CD4-positive, alpha-beta memory T cell (primary cell): ENCODE results near the gene SYP. TPM values are rescaled to one million over a fixed set of nuclear protein-coding genes. Genes with fewer than 3 reads are reported as not detected.

Experiments used
- CTCF ChIA-PET: fragments of 350-600 bp; sonication (Branson Sonifier 250); formaldehyde crosslinking; loops from one replicate; lab custom pipeline; 2021; ENCODE audit warnings: inconsistent platforms; ENCODE audit not compliant: partially characterized antibody; lab: Charles Lee
- POLR2A ChIA-PET: fragments of 350-600 bp; sonication (Branson Sonifier 250); formaldehyde crosslinking; loops from one replicate; lab custom pipeline; 2021; ENCODE audit not compliant: partially characterized antibody; lab: Charles Lee
- DNase-seq, 5 donors: peaks; one replicate each; pipeline versions ENCODE4 v3.0.0 to v3.0.0-alpha.2; 2020 to 2022; ENCODE audit warnings: mixed read lengths in 1 of 5
- H3K27ac ChIP-seq: one replicate; pipeline ENCODE4 v1.7.0; 2013; ENCODE audit warnings: low read depth, low read length
- H3K27me3 ChIP-seq: 2 replicates; pipeline ENCODE4 v1.7.0; 2013; ENCODE audit warnings: mild to moderate bottlenecking, low read length, moderate library complexity; ENCODE audit not compliant: insufficient read depth
- H3K36me3 ChIP-seq: 2 replicates; pipeline ENCODE4 v1.7.0; 2013; ENCODE audit warnings: mild to moderate bottlenecking, low read length, moderate library complexity; ENCODE audit not compliant: insufficient read depth
- H3K4me1 ChIP-seq: 2 replicates; pipeline ENCODE4 v1.7.0; 2013; ENCODE audit warnings: mild to moderate bottlenecking, low read length, moderate library complexity; ENCODE audit not compliant: insufficient read depth
- H3K4me3 ChIP-seq, 2 donors: one replicate each; pipeline ENCODE4 v1.7.0; 2013; ENCODE audit warnings: low read length in 2 of 2, mild to moderate bottlenecking in 1 of 2
- H3K9me3 ChIP-seq, 2 donors: one replicate each; pipeline ENCODE4 v1.7.0; 2013; ENCODE audit warnings: low read length in 2 of 2, control low read depth in 1 of 2; ENCODE audit not compliant: control insufficient read depth in 1 of 2
- H3K27ac Mint-ChIP-seq, 7 donors: one replicate each; pipeline ENCODE4 v1.8.0; 2020 to 2021; ENCODE audit warnings: mixed read lengths in 7 of 7, mild to moderate bottlenecking in 6 of 7, inconsistent platforms in 3 of 7, moderate library complexity in 3 of 7
- H3K27me3 Mint-ChIP-seq, 2 donors: one replicate each; pipeline ENCODE4 v1.8.0; 2020 to 2021; ENCODE audit warnings: mixed read lengths in 2 of 2
- H3K36me3 Mint-ChIP-seq, 2 donors: one replicate each; pipeline ENCODE4 v1.8.0; 2020 to 2021; ENCODE audit warnings: mixed read lengths in 2 of 2, inconsistent platforms in 1 of 2, mild to moderate bottlenecking in 1 of 2
- H3K4me1 Mint-ChIP-seq, 4 donors: one replicate each; pipeline ENCODE4 v1.8.0; 2020 to 2021; ENCODE audit warnings: mixed read lengths in 4 of 4, mild to moderate bottlenecking in 1 of 4
- H3K4me3 Mint-ChIP-seq, 8 donors: one replicate each; pipeline ENCODE4 v1.8.0; 2020 to 2021; ENCODE audit warnings: mixed read lengths in 8 of 8, mild to moderate bottlenecking in 7 of 8, moderate library complexity in 6 of 8, inconsistent platforms in 3 of 8
- H3K9me3 Mint-ChIP-seq, 8 donors: one replicate each; pipeline ENCODE4 v1.8.0; 2020 to 2021; ENCODE audit warnings: mixed read lengths in 8 of 8, mild to moderate bottlenecking in 5 of 8, inconsistent platforms in 3 of 8, moderate library complexity in 1 of 8
- intact Hi-C: fragments of 100-400 bp; cut with micrococcal nuclease; formaldehyde crosslinking; loops from one replicate; pipeline ENCODE4 v1.15.1; 2023
- polyA plus RNA-seq, 2 donors: library from polyadenylated mRNA; unstranded; fragments of 300-500 nt; fragmentation: Illumina TruSeq; gene quantifications; one replicate each; pipeline ENCODE4 v1.2.3, GENCODE V29; 2021
- total RNA-seq, 2 experiments: library from RNA; stranded (reverse); gene quantifications; one replicate each; pipeline ENCODE4 v1.2.3, GENCODE V29; 2021

The SYP gene
- total and polyA plus RNA-seq, 4 experiments from 2014 or later, result 0.32 to 0.73 (median 0.50) TPM; not detected in 1

GRCh38 chrX:49202022-49202421 lies 2.0 kb upstream of the SYP start:
- Mint-ChIP-seq H3K4me1 (peaks cover 4 to 18% (median 12%) of the 10 kb centered on the region in 4 donors), H3K27me3 (peaks cover 0 to 1% of the 10 kb centered on the region in 2 donors), H3K9me3 (no peaks in the 10 kb centered on the region), H3K27ac (no peak overlapping the region), H3K36me3 (no peaks in the 10 kb centered on the region), H3K4me3 (no peak overlapping the region)
- intact Hi-C loops, result no loop called here
- H3K9me3 ChIP-seq, result no peaks in the 10 kb centered on the region
- H3K4me1 ChIP-seq, result peaks cover 13% of the 10 kb centered on the region
- POLR2A ChIA-PET, result no interaction called here
- no peaks in the 10 kb centered on the region for H3K36me3 ChIP-seq
- DNase-seq, result no peak
- no peak overlapping the region for H3K27ac ChIP-seq
- no peak overlapping the region for H3K4me3 ChIP-seq
- no peaks in the 10 kb centered on the region for H3K27me3 ChIP-seq
- CTCF ChIA-PET, result interaction anchor here (1.0 kb wide), 1 partner anchor 10 kb away, joined by 4 read pairs; no protein-coding TSS in a partner anchor

GRCh38 chrX:49199315-49199595 lies 738 bp downstream of the SYP start:
- POLR2A ChIA-PET, result interaction anchor here (1.6 kb wide), 1 partner anchor 32 kb away, joined by 4 read pairs; no protein-coding TSS in a partner anchor
- no peak overlapping the region for H3K27ac ChIP-seq
- Mint-ChIP-seq H3K9me3 (no peaks in the 10 kb centered on the region), H3K27me3 (peaks cover 0 to 1% of the 10 kb centered on the region in 2 donors), H3K36me3 (no peaks in the 10 kb centered on the region), H3K4me1 (peaks cover 7 to 18% (median 12%) of the 10 kb centered on the region in 4 donors), H3K27ac (no peak overlapping the region), H3K4me3 (no peak overlapping the region)
- H3K27me3 ChIP-seq, result no peaks in the 10 kb centered on the region
- DNase-seq, result no peak
- intact Hi-C loops, result loop anchor here (10.0 kb wide), 1 partner anchor 676 kb away; the partner anchor contains the start of gene USP27X
- CTCF ChIA-PET, result no interaction called here
- H3K36me3 ChIP-seq, result no peaks in the 10 kb centered on the region
- H3K9me3 ChIP-seq, result no peaks in the 10 kb centered on the region
- H3K4me1 ChIP-seq, result peaks cover 13% of the 10 kb centered on the region
- H3K4me3 ChIP-seq, result no peak overlapping the region

- peaks cover 8 to 23% (median 14%) of the 10 kb centered on the region in 4 donors for H3K4me1 Mint-ChIP-seq
- CTCF ChIA-PET, result no interaction called here
- no peaks in the 10 kb centered on the region for H3K36me3 ChIP-seq
- H3K9me3 Mint-ChIP-seq, result no peaks in the 10 kb centered on the region
- H3K36me3 Mint-ChIP-seq, result no peaks in the 10 kb centered on the region
- no peaks in the 10 kb centered on the region for H3K9me3 ChIP-seq
- H3K4me3 ChIP-seq, result no peak overlapping the region
- POLR2A ChIA-PET, result interaction anchor here (1.6 kb wide), 1 partner anchor 32 kb away, joined by 4 read pairs; no protein-coding TSS in a partner anchor
- peak overlapping the region in 4 of 8 donors; percentile 6 to 66 (median 42) for H3K4me3 Mint-ChIP-seq
- intact Hi-C loops, result loop anchor here (10.0 kb wide), 1 partner anchor 676 kb away; the partner anchor contains the start of gene USP27X
- H3K4me1 ChIP-seq, result peaks cover 13% of the 10 kb centered on the region
- no peak overlapping the region for H3K27ac ChIP-seq
- H3K27me3 ChIP-seq, result no peaks in the 10 kb centered on the region
- no peak for DNase-seq
- peaks cover 0 to 1% of the 10 kb centered on the region in 2 donors for H3K27me3 Mint-ChIP-seq
- peak overlapping the region in 1 of 7 donors; percentile 73 for H3K27ac Mint-ChIP-seq
These were observed 1.3 kb downstream of the SYP start for GRCh38 chrX:49198540-49199314.

GRCh38 chrX:49197543-49198087 lies 2.4 kb downstream of the SYP start:
- no peaks in the 10 kb centered on the region for H3K9me3 Mint-ChIP-seq
- H3K27me3 ChIP-seq, result no peaks in the 10 kb centered on the region
- no peak overlapping the region for H3K27ac ChIP-seq
- no peaks in the 10 kb centered on the region for H3K36me3 ChIP-seq
- H3K4me1 ChIP-seq, result peaks cover 24% of the 10 kb centered on the region
- intact Hi-C loops, result loop anchor here (10.0 kb wide), 1 partner anchor 677 kb away; the partner anchor contains the start of gene USP27X
- no peaks in the 10 kb centered on the region for H3K36me3 Mint-ChIP-seq
- CTCF ChIA-PET, result no interaction called here
- H3K4me3 Mint-ChIP-seq, result peak overlapping the region in 2 of 8 donors; percentile 32 to 66
- POLR2A ChIA-PET, result interaction anchor here (0.7 kb wide), 1 partner anchor 31 kb away, joined by 3 read pairs; no protein-coding TSS in a partner anchor
- peaks cover 15 to 30% (median 23%) of the 10 kb centered on the region in 4 donors for H3K4me1 Mint-ChIP-seq
- H3K27me3 Mint-ChIP-seq, result peaks cover 0 to 1% of the 10 kb centered on the region in 2 donors
- no peak for DNase-seq
- no peak overlapping the region for H3K4me3 ChIP-seq
- no peaks in the 10 kb centered on the region for H3K9me3 ChIP-seq
- H3K27ac Mint-ChIP-seq, result peak overlapping the region in 1 of 7 donors; percentile 73

- Histone ChIP-seq H3K4me3 (no peak overlapping the region), H3K9me3 (no peaks in the 10 kb centered on the region), H3K27me3 (no peaks in the 10 kb centered on the region), H3K4me1 (peaks cover 18% of the 10 kb centered on the region), H3K27ac (no peak overlapping the region), H3K36me3 (no peaks in the 10 kb centered on the region)
- no peak for DNase-seq
- Mint-ChIP-seq H3K27ac (peak overlapping the region in 1 of 7 donors; percentile 7), H3K4me3 (peak overlapping the region in 2 of 8 donors; percentile 4 to 35), H3K4me1 (peaks cover 19 to 34% (median 27%) of the 10 kb centered on the region in 4 donors), H3K9me3 (no peaks in the 10 kb centered on the region), H3K27me3 (peaks cover 0 to 1% of the 10 kb centered on the region in 2 donors), H3K36me3 (peaks cover 0 to 2% of the 10 kb centered on the region in 2 donors)
- POLR2A ChIA-PET, result interaction anchor here (2.0 kb wide), 1 partner anchor 76 kb away, joined by 7 read pairs; the partner anchor contains the start of gene PPP1R3F
- CTCF ChIA-PET, result interaction anchor here (1.0 to 3.7 kb wide), 15 partner anchors 25 to 560 kb away, joined by 3 to 27 read pairs (median 4); no protein-coding TSS in a partner anchor
- intact Hi-C loops, result loop anchor here (2.0 to 10.0 kb wide), 4 partner anchors 36 to 681 kb away; partner anchors contain the start of genes CCDC22 and USP27X
These were observed 6.4 kb downstream of the SYP start for GRCh38 chrX:49193542-49193964.

- DNase-seq, result peak in 3 of 5 donors; percentile 19 to 26 (median 25)
- Histone ChIP-seq H3K9me3 (no peaks in the 10 kb centered on the region), H3K27me3 (no peaks in the 10 kb centered on the region), H3K36me3 (no peaks in the 10 kb centered on the region), H3K4me1 (peaks cover 18% of the 10 kb centered on the region), H3K27ac (no peak overlapping the region), H3K4me3 (no peak overlapping the region)
- peak overlapping the region in 7 of 8 donors; percentile 4 to 70 (median 39) for H3K4me3 Mint-ChIP-seq
- H3K27me3 Mint-ChIP-seq, result no peaks in the 10 kb centered on the region
- H3K27ac Mint-ChIP-seq, result peak overlapping the region in 3 of 7 donors; percentile 3 to 53 (median 40)
- H3K9me3 Mint-ChIP-seq, result no peaks in the 10 kb centered on the region
- H3K4me1 Mint-ChIP-seq, result peaks cover 17 to 27% (median 22%) of the 10 kb centered on the region in 4 donors
- POLR2A ChIA-PET, result interaction anchor here (0.6 to 2.0 kb wide), 6 partner anchors 20 to 680 kb away, joined by 3 to 7 read pairs (median 4); partner anchors contain the start of genes CCDC22 and PPP1R3F
- CTCF ChIA-PET, result interaction anchor here (0.7 to 3.7 kb wide), 20 partner anchors 10 to 569 kb away, joined by 3 to 27 read pairs (median 4); no protein-coding TSS in a partner anchor
- intact Hi-C loops, result loop anchor here (1.0 to 10.0 kb wide), 5 partner anchors 36 to 682 kb away; partner anchors contain the start of genes CCDC22 and USP27X
- peaks cover 0 to 2% of the 10 kb centered on the region in 2 donors for H3K36me3 Mint-ChIP-seq
These were observed 7.2 kb downstream of the SYP start for GRCh38 chrX:49192722-49193328.
